Right cardiac atrium (tissue), 5 donors: ENCODE results near the gene FGF2. TPM values are rescaled to one million over a fixed set of nuclear protein-coding genes. Genes with fewer than 3 reads are reported as not detected.
A peak's percentile ranks its signal among the peaks of the same experiment; 100 is the strongest.
"Not testable (repeated sequence)": the region's sequence is repeated elsewhere in the genome, so short reads cannot be mapped to it uniquely, and the experiment has no call there.

Experiments used
- ATAC-seq, 2 donors: fragments of 200-7000 bp; cut with Tn5 transposase; one replicate each; pipeline versions ENCODE4 v1.8.0 to v1.9.1; 2020; ENCODE audit warnings: moderate library complexity in 2 of 2, mild to moderate bottlenecking in 1 of 2
- DNase-seq, 3 donors: peaks; one replicate each; pipeline ENCODE4 v3.0.0-alpha.2; 2020
- H3K27ac ChIP-seq: one replicate; pipeline ENCODE4 v1.5.1; 2013; ENCODE audit warnings: mild to moderate bottlenecking, low read length, control low read depth, moderate library complexity
- H3K27me3 ChIP-seq: one replicate; pipeline ENCODE4 v1.6.1; 2013; ENCODE audit not compliant: control insufficient read depth, insufficient read depth
- H3K4me1 ChIP-seq: one replicate; pipeline ENCODE4 v1.6.1; 2013; ENCODE audit warnings: low read length; ENCODE audit not compliant: control insufficient read depth, insufficient read depth
- H3K4me3 ChIP-seq: one replicate; pipeline ENCODE4 v1.5.1; 2013; ENCODE audit warnings: low read length, control low read depth
- H3K9me3 ChIP-seq: one replicate; pipeline ENCODE4 v1.6.1; 2013; ENCODE audit warnings: low read length; ENCODE audit not compliant: control insufficient read depth
- WGBS: extraction: QIAGEN DNeasy Blood & Tissue Kit; methylation state at CpG from one replicate; pipeline ENCODE4 v1.1.7; 2013; 5-methylcytosine and 5-hydroxymethylcytosine counted together
- intact Hi-C, 4 donors: fragments of 100-400 bp; cut with DNase I; formaldehyde crosslinking; loops; one replicate each; pipeline versions ENCODE4 v1.11.0 to v1.14.0; 2022 to 2023
- long read RNA-seq, 4 donors: library from polyadenylated mRNA; unstranded; transcript quantifications; one replicate each; pipeline ENCODE4 v2.0.0, GENCODE V29; 2020 to 2021
- polyA plus RNA-seq: library from polyadenylated mRNA; stranded (reverse); fragments of 200-250 nt; gene quantifications from one replicate; pipeline ENCODE4 v1.2.3, GENCODE V29; 2013
- total RNA-seq, 4 donors: library from RNA; stranded (reverse); fragmentation: NEBNext Ultra II Directional; extraction: Animal tissue kit (Norgen Biotek cat#: 25700); gene quantifications; one replicate each; pipeline ENCODE4 v1.2.1, GENCODE V29; 2021
- donor health status: healthy with polysubstance abuse.
- donor health status: DM: no; HTN: yes; CAD: no.
- donor health status: DM: no; HTN: no; CAD: no.
- donor health status: DM: no; HTN: yes; CAD: no; lungs with severe emphysema.
- donor health status: DM: yes; HTN: yes; CAD: no.

Gene FGF2
- 10 to 100 TPM in 1 of 4 donors, 1 to 10 TPM in 3; 6.7 to 10.6 (median 8.3) TPM for total RNA-seq
- polyA plus RNA-seq: 3.5 TPM
- long read RNA-seq, donor 1, full-length matches to known transcripts: 5 of 5 reads
- long read RNA-seq, donor 1, partial matches to known transcripts: 0 of 5 reads
- long read RNA-seq, donor 1, other reads (novel, unspliced or antisense): 0 of 5 reads
- long read RNA-seq, donor 2, full-length matches to known transcripts: 2 of 3 reads
- long read RNA-seq, donor 2, partial matches to known transcripts: 0 of 3 reads
- long read RNA-seq, donor 2, other reads (novel, unspliced or antisense): 1 of 3 reads
- long read RNA-seq, donor 3, partial matches to known transcripts: 0 of 5 reads
- long read RNA-seq, donor 3, other reads (novel, unspliced or antisense): 5 of 5 reads
- long read RNA-seq, donor 4, partial matches to known transcripts: 0 of 1 reads
- long read RNA-seq, donor 4, other reads (novel, unspliced or antisense): 1 of 1 reads

DNA sequence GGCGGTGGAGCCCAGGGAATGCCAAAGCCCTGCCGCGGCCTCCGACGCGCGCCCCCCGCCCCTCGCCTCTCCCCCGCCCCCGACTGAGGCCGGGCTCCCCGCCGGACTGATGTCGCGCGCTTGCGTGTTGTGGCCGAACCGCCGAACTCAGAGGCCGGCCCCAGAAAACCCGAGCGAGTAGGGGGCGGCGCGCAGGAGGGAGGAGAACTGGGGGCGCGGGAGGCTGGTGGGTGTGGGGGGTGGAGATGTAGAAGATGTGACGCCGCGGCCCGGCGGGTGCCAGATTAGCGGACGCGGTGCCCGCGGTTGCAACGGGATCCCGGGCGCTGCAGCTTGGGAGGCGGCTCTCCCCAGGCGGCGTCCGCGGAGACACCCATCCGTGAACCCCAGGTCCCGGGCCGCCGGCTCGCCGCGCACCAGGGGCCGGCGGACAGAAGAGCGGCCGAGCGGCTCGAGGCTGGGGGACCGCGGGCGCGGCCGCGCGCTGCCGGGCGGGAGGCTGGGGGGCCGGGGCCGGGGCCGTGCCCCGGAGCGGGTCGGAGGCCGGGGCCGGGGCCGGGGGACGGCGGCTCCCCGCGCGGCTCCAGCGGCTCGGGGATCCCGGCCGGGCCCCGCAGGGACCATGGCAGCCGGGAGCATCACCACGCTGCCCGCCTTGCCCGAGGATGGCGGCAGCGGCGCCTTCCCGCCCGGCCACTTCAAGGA, at the start of gene FGF2:
FGF2 (plus strand) TSS at position 279 of the 705 bp plus-strand sequence; CDS start at position 623, 344 bp downstream.
- intact Hi-C loops: loop anchor here in 1 of 4 donors (5.0 kb wide), 1 partner anchor 96 kb away; the partner anchor contains the start of gene NUDT6
- DNase-seq (peak; percentile 82 to 92 (median 91)), ATAC-seq (peak; percentile 88 to 90)
- H3K4me3 ChIP-seq: peak within 1 kb of the TSS; percentile 89
- no peaks in the 10 kb centered on the region for H3K4me1 ChIP-seq
- under 1% methylated on average over 97 of the region's 97 CpGs for WGBS
- no peaks in the 10 kb centered on the region for H3K9me3 ChIP-seq
- H3K27ac ChIP-seq: peak within 1 kb of the TSS; percentile 38
- no peaks in the 10 kb centered on the region for H3K27me3 ChIP-seq

DNA sequence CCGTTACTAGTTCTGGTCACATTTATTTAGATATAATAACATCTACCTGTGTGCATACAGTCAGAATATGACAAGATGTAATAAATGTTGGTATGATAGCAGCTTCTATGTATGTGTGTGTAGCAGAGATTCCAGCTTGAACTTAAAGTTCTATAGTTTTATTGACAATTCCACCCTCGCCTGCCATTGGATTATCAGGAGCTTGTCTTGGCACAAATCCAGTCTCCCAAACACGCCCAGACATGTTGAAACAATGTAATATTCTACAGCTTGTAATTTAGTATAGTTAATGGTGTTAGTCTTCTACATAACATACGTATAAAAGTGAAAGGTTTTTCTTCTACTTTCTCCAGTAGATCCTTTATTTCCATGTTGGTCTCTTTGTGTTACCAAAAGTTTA, 49.7 kb upstream of the FGF2 start:
- Histone ChIP-seq H3K4me1 (no peaks in the 10 kb centered on the region), H3K9me3 (no peaks in the 10 kb centered on the region), H3K27me3 (no peaks in the 10 kb centered on the region), H3K27ac (no peak overlapping the region), H3K4me3 (no peak overlapping the region)
- intact Hi-C loops: no loop called here
- 70% methylated on average over 4 of the region's 4 CpGs for WGBS
- no peak for DNase-seq
- ATAC-seq: no peak

DNA sequence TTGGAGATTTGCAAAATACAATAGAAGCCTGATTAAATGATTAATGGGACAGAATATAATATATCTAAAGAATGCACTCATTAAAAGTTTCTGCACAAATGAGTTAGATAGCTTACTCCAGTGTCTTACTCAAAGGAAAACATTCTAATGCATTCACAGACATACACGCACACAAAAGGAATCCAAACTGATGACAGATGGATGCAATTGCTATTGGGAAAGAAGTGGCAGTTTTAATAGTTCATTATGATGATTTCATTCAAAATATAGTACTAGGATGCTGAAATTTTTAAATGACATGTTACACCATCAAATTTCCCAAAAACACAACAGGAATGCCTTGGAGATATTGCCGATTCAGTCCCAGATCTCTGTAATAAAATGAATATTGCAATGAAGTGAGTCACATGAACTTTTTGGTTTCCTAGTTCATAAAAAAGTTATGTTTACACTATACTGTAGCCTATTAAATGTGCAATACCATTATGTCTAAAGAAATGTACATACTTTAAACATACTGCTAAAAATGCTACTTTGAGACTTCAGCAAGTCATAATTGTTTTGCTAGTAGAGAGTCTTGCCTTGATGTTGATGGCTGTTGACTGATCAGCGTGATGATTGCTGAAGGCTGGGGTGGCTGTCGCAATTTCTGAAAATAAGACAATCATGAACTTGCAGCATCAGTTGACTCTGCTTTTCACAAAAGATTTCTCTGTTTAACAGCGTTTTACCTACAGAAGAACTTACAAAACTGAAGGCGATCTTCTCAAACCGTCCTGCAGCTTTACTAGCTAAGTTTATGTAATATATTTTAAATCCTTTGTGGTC, 48.6 kb upstream of the FGF2 start:
- Histone ChIP-seq H3K27me3 (no peaks in the 10 kb centered on the region), H3K4me1 (no peaks in the 10 kb centered on the region), H3K9me3 (no peaks in the 10 kb centered on the region), H3K4me3 (no peak overlapping the region), H3K27ac (no peak overlapping the region)
- 94% methylated on average over 7 of the region's 7 CpGs for WGBS
- DNase-seq (no peak), ATAC-seq (no peak)
- intact Hi-C loops: no loop called here

DNA sequence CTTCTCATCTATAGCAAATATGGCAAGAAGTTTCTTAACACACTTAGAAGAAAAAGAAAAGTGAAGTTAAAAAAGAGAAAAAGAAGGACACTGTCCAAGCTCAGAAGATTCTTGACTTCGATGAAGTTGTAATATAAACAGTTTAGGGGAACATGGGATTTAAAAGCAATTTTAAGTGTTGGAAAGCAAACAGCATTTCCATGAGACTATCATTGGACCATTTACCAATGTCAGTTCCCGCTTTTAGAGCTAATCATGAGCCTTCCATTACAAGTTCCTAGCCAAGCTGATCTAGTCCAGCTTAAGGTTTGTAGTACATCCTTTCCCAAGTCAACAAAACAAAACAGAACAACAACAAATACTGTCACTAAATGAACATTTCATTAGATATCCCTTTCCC, 45.1 kb upstream of the FGF2 start:
- no peaks in the 10 kb centered on the region for H3K27me3 ChIP-seq
- H3K4me1 ChIP-seq: no peaks in the 10 kb centered on the region
- no peak overlapping the region for H3K27ac ChIP-seq
- WGBS: 76% methylated on average over 2 of the region's 2 CpGs
- H3K4me3 ChIP-seq: no peak overlapping the region
- intact Hi-C loops: no loop called here
- ATAC-seq (no peak), DNase-seq (no peak)
- H3K9me3 ChIP-seq: no peaks in the 10 kb centered on the region

DNA sequence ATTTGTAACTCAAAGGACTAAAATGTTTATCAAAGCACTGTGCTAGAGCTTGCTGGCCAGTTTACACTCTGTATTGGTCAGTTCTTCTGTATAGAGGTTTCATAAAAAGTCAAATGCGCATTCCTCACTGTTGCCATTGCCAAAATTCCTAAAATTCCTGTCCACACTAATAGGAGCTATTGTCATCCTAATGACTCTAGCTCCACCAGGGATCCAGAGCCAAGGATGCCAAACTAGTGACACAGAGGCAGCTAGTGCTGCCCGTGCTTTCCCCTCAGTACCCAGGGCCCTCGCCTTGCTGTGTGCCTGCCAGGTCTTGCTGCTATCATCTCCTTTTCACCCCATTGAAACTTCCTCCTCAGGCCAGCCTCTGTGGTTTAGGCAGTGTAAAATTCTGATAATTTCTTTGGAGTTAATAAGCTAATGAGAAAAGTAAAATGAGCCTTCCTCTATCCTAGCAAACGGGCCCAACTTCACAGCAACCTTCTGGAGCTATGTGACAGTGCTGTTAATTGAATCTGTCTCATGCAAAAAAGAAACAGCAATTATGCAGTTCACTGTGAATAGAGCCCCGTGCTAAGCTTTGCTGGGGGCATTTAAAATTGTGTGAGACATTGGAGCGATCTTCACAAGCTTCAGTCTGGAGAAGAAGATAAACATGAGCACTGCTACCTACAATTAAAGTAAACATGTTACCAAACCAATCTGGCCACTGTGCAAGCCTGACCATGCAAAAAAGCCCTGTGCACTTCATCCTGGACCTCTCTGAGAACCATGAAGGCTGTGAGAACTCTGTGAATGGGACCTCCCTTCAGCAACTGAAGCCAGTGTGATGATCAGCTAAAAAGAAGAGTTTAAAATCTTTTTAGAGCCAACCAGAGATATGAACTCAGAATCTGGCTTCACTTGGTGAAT, 43.1 kb upstream of the FGF2 start:
- 20% methylated on average over 6 of the region's 6 CpGs for WGBS
- intact Hi-C loops: no loop called here
- Histone ChIP-seq H3K27ac (peak overlapping the region; percentile 77), H3K4me1 (no peaks in the 10 kb centered on the region), H3K27me3 (no peaks in the 10 kb centered on the region), H3K4me3 (no peak overlapping the region), H3K9me3 (no peaks in the 10 kb centered on the region)
- ATAC-seq: peak; percentile 99 to 100
- peak; percentile 72 to 82 (median 74) for DNase-seq

DNA sequence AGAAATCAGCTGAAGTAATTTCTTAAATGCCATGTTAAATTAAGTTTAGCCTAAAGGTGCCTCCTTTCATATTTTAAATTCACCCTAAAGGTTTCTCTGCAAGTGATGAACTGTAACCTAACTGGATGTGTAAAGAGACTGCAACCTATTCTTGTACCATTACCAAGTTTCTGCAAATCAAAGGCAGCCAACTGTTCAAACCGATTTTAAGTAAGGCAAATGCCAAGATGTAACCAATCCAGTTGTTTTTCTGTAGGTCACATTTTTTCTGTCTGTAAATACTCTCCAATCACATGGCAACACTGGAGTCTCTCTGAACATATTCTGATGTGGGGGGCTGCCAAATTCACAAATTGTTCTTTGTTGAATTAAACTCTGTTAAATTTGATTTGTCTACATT, 42.4 kb upstream of the FGF2 start:
- Histone ChIP-seq H3K4me3 (no peak overlapping the region), H3K4me1 (no peaks in the 10 kb centered on the region), H3K9me3 (no peaks in the 10 kb centered on the region), H3K27me3 (no peaks in the 10 kb centered on the region), H3K27ac (no peak overlapping the region)
- ATAC-seq: no peak
- WGBS: 17% methylated on average over 1 of the region's 1 CpG
- intact Hi-C loops: no loop called here
- no peak for DNase-seq

DNA sequence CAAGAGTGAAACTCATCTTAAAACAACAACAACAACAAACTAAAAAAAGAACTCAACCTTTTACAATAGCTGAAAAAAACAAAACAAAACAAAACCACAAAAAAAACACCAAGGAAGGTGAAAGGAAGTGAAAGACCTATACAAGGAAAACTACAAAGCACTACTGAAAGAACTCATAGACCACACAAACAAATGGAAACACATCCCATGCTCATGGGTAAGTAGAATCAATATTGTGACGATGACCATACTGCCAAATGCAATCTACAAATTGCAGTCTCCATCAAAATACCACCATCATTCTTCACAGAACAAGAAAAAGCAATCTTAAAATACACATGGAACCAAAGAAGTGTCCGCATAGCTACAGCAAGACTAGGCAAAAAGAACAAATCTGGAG, 41.5 kb upstream of the FGF2 start:
- Histone ChIP-seq H3K9me3 (no peaks in the 10 kb centered on the region), H3K27me3 (no peaks in the 10 kb centered on the region), H3K4me1 (no peaks in the 10 kb centered on the region), H3K4me3 (no peak overlapping the region), H3K27ac (no peak overlapping the region)
- no peak for DNase-seq
- intact Hi-C loops: no loop called here
- WGBS: 95% methylated on average over 2 of the region's 2 CpGs
- no peak for ATAC-seq

DNA sequence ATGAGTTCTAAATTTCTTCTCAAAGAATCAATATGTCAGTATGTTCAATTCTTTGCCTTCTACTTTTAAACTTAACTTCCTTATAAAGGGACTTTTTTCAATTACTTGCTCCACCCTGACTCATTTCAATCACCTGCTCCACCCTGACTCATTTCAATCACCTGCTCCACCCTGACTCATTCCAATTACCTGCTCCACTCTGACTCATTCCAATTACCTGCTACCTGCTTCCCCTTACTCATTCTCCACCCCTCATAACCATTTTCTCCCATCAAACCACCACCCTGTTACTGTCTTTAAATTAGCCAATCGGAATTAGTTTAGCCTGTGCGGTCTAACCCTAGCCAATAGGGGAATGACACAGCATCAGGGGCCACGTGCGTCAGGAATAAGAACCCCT, 40.3 kb upstream of the FGF2 start:
- DNase-seq, intact Hi-C loops, H3K4me3 ChIP-seq, H3K27me3 ChIP-seq, ATAC-seq, H3K27ac ChIP-seq, H3K9me3 ChIP-seq, H3K4me1 ChIP-seq: not testable (repeated sequence)
- WGBS: 97% methylated on average over 4 of the region's 4 CpGs

DNA sequence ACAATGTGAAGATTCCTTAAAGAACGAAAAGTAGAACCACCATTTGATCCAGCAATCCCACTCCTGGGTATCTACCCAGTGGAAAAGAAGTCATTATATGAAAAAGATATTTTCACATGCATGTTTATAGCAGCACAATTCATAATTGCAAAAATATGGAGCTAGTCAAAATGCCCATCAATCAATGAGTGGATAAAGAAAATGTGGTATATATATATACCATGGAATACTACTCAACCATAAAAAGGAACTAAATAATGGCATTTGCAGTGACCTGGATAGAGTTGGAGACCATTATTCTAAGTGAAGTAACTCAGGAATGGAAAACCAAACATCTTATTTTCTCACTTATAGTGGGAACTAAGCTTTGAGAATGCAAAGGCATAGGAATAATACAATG, 39.7 kb upstream of the FGF2 start:
- H3K27ac ChIP-seq, H3K4me3 ChIP-seq, intact Hi-C loops, H3K9me3 ChIP-seq, DNase-seq, H3K4me1 ChIP-seq, ATAC-seq, H3K27me3 ChIP-seq: not testable (repeated sequence)
- WGBS: 97% methylated on average over 1 of the region's 1 CpG

DNA sequence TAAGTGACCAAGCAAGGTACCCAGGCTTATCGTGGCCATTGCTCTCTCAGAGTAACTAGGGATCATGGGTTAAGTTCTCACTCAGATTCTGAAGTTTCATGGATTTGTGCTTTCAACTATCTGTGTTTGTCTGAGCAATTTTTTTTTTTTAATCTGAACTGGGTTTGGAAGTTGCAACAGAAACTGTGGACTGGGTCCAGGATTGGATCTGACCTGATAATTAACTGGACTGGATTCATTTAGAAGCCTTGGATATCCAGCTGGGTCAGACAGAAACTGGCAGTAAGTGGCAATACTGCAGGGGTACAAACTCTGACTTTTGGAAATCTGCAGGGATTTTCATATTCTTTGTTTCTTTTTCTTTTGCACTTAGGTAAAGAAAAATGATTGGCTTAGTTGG, 38.7 kb upstream of the FGF2 start:
- WGBS: 69% methylated on average over 1 of the region's 1 CpG
- peak in 1 of 2 donors; percentile 14 for ATAC-seq
- H3K27ac ChIP-seq: no peak overlapping the region
- no peak overlapping the region for H3K4me3 ChIP-seq
- intact Hi-C loops: no loop called here
- H3K27me3 ChIP-seq: no peaks in the 10 kb centered on the region
- H3K9me3 ChIP-seq: no peaks in the 10 kb centered on the region
- no peak for DNase-seq
- no peaks in the 10 kb centered on the region for H3K4me1 ChIP-seq
